GM13977 (cell line): Measurements from ENCODE around the gene AKT1S1.

Experiments used
- DNase-seq: peaks from one replicate; pipeline ENCODE4 v3.0.0; 2012; ENCODE audit warnings: low spot score
- CTCF ChIP-seq: IDR thresholded peaks from 2 replicates; pipeline ENCODE4 v1.5.1; 2012; ENCODE audit warnings: mild to moderate bottlenecking, control low read depth; ENCODE audit not compliant: insufficient read depth; ENCODE audit errors: extremely low read depth, missing control alignments
- in situ Hi-C: fragments of 300-500 bp; cut with MboI; formaldehyde crosslinking; loops from one replicate; pipeline ENCODE4 v1.12.0; 2022; ENCODE audit warnings: low sequenced_read_pairs, low pct_unique_long_range_greater_than_20kb, mixed read lengths, inconsistent platforms; ENCODE audit not compliant: unreplicated experiment

The AKT1S1 gene

GRCh38 chr19:49866933-49867782 lies 10.0 kb downstream of the AKT1S1 start, which contains the start of gene PNKP:
TSS of gene PNKP (minus strand) at chr19:49867576. CDS start at chr19:49867204, 372 bp downstream.
- in situ Hi-C loops: no loop called here
- DNase-seq: peak; percentile 97
- TF ChIP-seq CTCF: no peak

- in situ Hi-C loops: no loop called here
- no peak for DNase-seq
Observed at GRCh38 chr19:49864890-49865289, 12.3 kb downstream of the AKT1S1 start.

GRCh38 chr19:49863935-49864320 lies 13.2 kb downstream of the AKT1S1 start:
- no peak for DNase-seq
- in situ Hi-C loops: no loop called here
- TF ChIP-seq CTCF: no peak

More at GRCh38 chr19:49864890-49865289, 12.3 kb downstream of the AKT1S1 start:
- TF ChIP-seq CTCF: no peak

- in situ Hi-C loops: no loop called here
- TF ChIP-seq CTCF: no peak
- no peak for DNase-seq
Observed at GRCh38 chr19:49863254-49863934, 13.8 kb downstream of the AKT1S1 start.

- no peak for DNase-seq
- in situ Hi-C loops: no loop called here
- peak; percentile 27 for TF ChIP-seq CTCF
Observed at GRCh38 chr19:49862391-49863253, 14.5 kb downstream of the AKT1S1 start.
